GM18873 (cell line): ENCODE data around the gene CPNE5.

Experiments
- ATAC-seq: cut with Tn5 transposase; IDR thresholded peaks from one replicate; pipeline ENCODE4 v1.9.1; 2021; ENCODE audit warnings: mild to moderate bottlenecking, moderate library complexity, moderate number of reproducible peaks; ENCODE audit not compliant: unreplicated experiment, low FRiP score

The CPNE5 gene

DNA sequence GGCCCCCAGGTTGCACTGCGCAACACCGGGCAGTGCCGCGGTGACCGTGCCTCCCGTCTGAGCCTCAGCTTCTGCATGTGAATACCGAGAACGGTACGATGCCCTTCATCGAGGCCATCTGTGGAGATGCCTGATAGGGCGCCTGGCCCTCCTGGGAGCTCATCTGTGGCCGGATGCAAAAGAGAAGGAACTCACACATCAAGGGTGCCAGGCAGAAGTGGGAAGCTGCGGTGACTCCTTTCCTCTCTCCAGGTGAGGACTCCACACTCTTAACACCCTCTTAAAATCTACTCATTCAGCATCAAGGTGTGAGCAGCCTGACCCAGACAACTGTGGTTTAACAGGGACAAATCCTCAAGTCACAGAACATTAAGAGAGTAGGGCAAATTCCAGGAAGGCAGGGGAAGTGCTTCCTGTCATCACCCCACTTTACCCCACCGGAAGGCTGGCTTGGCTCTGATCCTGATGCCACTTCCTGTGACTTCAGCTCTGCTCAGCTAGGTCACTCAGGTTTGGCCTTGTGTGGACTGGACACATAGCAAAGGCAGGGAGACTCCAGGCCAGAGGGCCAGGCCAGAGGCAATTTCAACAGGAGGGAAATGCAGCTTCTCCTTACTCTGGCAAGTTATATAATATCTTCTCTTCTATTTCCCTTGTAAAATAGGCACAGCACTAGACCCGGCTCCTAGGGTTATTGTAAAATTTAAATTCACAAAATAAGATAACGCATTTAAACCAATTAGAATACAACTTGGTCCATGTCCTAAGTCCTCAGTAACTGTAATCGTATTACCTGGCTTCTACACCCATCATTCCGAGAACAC, 69.4 kb downstream of the CPNE5 start:
- no peak for ATAC-seq

GRCh38 chr6:36769183-36769675, 70.0 kb downstream of the CPNE5 start:
- no peak for ATAC-seq

DNA sequence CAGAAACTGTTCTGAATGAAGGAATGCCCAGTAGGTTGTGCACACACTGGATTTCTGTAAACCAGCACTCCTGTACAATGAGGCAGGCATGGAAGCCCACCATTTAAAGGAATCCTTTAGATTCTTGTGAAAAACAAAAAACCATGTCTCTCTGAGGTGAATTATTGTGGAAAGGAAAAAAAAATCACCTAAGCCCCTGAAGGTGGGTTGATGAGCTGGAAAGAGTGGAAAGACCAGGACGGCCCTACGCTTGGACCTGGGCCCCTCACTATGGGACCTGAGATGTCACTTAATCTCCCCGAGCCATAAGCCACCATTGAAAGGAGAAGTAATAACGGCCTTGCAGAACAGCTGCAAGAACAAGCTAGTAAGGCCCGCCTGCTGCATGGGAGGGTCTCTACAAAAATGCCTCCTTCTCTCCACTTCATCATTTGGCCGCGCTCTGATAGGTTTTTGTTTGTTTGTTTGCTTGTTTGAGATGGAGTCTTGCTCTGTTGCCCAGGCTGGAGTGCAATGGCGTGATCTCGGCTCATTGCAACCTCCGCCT, 72.8 kb downstream of the CPNE5 start:
- no peak for ATAC-seq

DNA sequence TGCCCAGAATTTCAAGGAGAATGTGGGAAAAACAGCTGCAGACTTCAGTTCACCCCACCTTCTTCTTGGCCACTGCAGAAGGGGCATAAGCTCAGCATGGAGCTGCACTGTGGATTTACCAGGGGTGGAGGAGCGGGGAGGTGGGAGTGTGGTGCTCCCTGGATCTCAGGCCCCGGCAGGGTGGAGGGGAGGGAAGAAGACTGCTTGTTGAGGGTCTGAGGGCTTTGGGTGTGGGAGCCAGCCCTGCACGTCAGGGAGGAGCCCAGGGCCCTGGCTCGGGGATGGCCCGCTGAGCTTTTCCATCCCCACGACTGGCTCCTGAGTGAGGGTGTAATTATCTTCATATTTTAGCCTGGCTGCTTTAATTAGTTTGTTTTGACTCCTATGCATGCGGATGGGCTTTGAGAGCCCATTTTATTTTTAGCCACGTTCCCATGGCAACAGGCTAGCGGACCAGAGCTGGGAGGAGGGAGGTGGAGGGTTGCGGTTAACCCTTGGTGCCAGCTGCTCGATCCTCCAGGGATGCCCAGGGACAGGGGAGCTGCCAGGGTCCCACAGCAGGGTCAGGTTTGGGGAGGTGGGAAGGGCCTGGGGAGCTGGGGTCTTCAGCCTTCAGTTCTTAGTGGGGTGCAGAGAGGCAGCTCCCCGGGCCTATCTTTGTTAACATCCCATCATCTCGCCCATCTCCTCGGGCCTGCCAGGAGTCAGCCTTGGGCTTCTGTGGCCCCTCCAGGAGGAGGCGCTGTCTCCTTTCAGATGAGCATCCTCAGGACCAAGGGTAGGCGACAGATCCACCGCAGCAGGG, 73.4 kb downstream of the CPNE5 start:
- no peak for ATAC-seq

GRCh38 chr6:36765190-36765589, 74.1 kb downstream of the CPNE5 start:
- ATAC-seq: no peak

DNA sequence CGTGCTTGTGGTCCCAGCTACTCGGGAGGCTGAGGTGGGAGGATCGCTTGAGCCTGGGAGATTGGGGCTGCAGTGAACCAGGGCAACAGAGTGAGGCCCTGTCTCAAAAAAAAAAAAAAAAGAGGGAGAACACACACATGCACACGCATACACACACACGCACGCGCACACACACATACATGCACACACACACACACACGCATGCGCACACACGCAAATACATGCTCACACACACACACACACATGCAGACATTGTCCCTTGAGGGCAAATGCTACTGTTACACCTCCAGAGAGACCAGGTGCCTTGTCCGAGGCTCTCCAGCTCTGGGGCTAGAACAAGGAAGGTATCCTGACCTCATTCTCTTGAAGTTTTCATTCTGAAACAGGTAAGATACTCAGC, 77.1 kb downstream of the CPNE5 start:
- no peak for ATAC-seq

GRCh38 chr6:36760685-36761435, 78.4 kb downstream of the CPNE5 start:
- no peak for ATAC-seq

GRCh38 chr6:36759148-36759759, 80.0 kb downstream of the CPNE5 start:
- ATAC-seq: no peak

- ATAC-seq: no peak
Measured at GRCh38 chr6:36758516-36759147, 80.6 kb downstream of the CPNE5 start.

- ATAC-seq: no peak
Measured at GRCh38 chr6:36757943-36758508, 81.2 kb downstream of the CPNE5 start.

DNA sequence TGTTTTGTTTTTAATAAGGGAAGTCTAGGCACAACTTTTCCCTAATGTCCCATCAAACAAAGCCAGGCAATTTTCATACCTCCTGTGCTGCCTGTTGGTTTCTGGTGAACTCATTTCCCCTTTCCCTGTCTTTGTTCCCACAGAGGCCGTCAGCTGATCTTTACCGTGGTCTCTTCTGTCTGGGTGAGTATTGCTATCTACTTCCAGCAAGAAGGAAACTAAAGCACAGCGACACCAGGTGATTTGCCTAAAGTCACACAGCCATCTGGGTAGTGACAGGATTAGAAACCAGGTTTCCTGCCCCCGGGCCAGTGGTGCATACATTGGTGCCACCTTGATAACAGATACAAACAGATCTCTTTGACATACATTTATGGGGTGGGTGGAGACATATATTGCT, 82.0 kb downstream of the CPNE5 start:
- no peak for ATAC-seq

DNA sequence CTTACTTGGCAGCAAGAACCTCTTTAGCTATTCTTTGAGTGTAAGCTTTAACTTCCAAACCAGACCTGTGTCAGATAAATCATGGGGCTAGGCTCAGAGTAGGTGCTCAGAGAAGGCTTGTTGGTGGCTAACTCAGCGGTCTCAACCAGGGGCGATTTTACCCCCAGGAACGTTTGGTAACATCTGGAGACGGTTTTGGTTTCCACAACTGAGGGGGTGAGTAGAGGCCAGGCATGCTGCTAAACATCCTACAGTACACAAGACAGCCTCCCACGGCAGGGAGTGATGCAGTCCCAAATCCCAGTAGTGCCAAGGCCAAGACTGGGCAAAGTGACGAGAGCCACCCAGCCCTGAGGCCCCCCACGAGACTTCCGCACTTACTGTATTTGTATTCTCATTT, 82.5 kb downstream of the CPNE5 start:
- no peak for ATAC-seq

- no peak for ATAC-seq
Measured at GRCh38 chr6:36755435-36756348, 83.6 kb downstream of the CPNE5 start.

GRCh38 chr6:36754582-36755434, 84.4 kb downstream of the CPNE5 start:
- no peak for ATAC-seq

DNA sequence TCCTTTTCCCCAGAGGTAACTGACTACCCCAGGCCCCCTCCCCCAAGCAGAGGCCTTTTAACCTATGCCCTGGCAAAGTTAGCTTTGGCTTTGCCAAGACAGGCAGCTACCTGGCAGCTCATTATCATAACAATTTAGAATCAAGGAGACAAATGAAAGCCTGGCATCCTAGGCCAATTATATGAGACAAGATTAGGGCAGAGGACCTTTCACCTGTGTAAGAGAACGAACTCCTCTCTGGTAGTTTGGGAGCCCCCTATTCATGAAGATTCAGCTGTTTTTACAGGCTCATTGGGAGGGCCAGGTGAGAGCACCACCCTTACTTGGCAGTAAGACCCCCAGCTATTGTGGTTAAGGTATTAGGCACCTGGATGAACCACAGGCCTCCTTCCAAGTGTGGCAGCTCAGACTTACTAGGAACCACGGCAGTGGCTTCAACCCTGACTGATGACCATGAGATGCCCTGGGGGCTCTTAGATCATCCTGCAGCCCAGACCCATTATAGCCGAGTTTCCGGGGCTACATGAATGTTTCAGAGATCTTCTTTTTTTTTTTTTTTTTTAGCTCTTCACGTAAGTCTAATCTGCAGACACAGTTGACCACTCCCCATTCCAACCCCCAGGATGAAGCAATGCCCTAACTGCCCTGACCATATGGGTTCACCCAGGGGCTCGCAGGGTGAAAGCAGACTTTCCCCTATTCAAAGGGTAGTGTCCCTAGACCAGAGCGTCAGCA, 85.4 kb downstream of the CPNE5 start:
- ATAC-seq: no peak

GRCh38 chr6:36752886-36753506, 86.2 kb downstream of the CPNE5 start:
- ATAC-seq: peak; percentile 53
